ENCODE data around the gene RBMS3. TPM values are rescaled to one million over a fixed set of nuclear protein-coding genes. Genes with fewer than 3 reads are reported as not detected.
A peak's percentile ranks its signal among the peaks of the same experiment; 100 is the strongest.

The RBMS3 gene
- total RNA-seq, 3 donors from 2014 or later, result 48.4 to 117 (median 103) TPM

DNA sequence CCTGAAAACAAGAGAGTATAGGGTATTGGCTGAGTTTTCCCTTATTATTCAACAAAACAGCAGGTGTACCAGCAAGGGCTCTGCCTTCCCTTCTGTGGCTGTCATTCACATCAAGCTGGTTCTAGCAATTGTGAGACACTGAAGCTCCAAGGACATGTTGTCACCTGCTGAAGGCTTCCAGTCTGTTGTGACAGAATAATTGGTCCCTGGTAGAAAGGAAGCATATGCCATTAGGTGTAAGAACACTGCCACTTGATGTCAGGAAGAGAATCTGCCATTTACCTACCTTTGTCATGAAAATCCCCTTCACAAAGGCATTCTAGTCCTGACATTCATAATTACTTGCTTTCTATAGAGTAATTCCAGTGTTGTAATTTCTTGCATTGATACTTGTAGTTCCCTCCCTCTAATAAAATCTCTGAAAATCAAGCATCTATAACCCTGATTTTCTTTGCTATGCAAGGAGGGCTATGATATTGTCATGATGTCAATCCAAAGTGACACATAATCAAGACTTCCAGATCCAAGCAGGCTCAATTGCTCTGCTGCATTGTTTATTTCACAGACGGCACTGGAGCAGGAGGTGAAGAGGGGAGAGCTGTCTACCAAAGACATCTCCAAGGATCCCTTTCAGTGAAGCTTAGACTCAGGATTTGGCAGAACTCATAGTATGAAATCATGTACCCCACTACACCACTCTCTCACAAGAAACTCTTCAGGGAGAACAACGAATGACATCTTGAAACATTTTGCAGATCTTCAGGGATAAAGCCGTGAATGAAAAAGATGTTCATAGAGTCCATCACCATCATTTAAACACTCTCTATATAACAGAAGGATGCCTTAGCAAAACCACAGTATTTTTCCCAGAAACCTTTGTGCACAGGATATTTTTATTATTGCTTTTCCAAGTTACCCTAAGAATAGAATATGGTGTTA is 425.3 kb downstream of the RBMS3 start:
- TF ChIP-seq POLR2A (IDR thresholded peaks at IDR 0.05), result no peak
- TF ChIP-seq, protein P1, sequence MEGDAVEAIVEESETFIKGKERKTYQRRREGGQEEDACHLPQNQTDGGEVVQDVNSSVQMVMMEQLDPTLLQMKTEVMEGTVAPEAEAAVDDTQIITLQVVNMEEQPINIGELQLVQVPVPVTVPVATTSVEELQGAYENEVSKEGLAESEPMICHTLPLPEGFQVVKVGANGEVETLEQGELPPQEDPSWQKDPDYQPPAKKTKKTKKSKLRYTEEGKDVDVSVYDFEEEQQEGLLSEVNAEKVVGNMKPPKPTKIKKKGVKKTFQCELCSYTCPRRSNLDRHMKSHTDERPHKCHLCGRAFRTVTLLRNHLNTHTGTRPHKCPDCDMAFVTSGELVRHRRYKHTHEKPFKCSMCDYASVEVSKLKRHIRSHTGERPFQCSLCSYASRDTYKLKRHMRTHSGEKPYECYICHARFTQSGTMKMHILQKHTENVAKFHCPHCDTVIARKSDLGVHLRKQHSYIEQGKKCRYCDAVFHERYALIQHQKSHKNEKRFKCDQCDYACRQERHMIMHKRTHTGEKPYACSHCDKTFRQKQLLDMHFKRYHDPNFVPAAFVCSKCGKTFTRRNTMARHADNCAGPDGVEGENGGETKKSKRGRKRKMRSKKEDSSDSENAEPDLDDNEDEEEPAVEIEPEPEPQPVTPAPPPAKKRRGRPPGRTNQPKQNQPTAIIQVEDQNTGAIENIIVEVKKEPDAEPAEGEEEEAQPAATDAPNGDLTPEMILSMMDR (IDR thresholded peaks at IDR 0.05), result no peak
- H3K4me3 ChIP-seq, result no peak overlapping the region
- H3K27me3 ChIP-seq, result no peaks in the 10 kb centered on the region
- DNase-seq (ENCODE audit: low spot score in 2 of 2), result no peak
- intact Hi-C loops (cut with DNase I; ENCODE audit: low total_unique reads), result no loop called here
- H3K36me3 ChIP-seq, result no peaks in the 10 kb centered on the region
- no peaks in the 10 kb centered on the region for H3K9me3 ChIP-seq
- no peaks in the 10 kb centered on the region for H3K4me1 ChIP-seq
- H3K27ac ChIP-seq, result no peak overlapping the region

DNA sequence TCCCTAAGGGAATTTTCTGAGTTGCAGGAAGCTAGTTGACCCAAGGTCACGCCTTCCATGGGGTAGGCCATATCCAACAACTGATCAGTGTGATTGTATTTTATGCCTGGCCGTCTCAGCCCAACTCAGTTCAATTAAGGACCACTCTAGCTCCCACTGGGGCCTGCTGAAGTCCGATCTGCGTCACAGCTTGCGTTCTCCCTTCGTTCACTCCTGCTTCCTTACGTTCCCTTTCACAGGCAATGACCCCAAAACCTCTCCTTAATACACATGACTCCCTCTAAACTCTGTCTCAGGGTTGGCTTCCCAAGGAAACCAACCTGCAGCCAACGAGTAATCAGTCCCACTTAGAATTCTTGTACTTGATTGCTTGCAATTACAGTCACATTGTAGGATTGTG is 428.0 kb downstream of the RBMS3 start:
- TF ChIP-seq POLR2A (IDR thresholded peaks at IDR 0.05), result no peak
- no peak for TF ChIP-seq POLR2AphosphoS5 (IDR thresholded peaks at IDR 0.05)
- Histone ChIP-seq H3K9me3 (no peaks in the 10 kb centered on the region), H3K4me3 (no peak overlapping the region), H3K27ac (peak overlapping the region in 1 of 2 donors; percentile 34), H3K4me1 (no peaks in the 10 kb centered on the region), H3K27me3 (no peaks in the 10 kb centered on the region), H3K36me3 (no peaks in the 10 kb centered on the region)
- intact Hi-C loops (cut with DNase I; ENCODE audit: low total_unique reads), result no loop called here
- DNase-seq (ENCODE audit: low spot score in 2 of 2), result no peak

DNA sequence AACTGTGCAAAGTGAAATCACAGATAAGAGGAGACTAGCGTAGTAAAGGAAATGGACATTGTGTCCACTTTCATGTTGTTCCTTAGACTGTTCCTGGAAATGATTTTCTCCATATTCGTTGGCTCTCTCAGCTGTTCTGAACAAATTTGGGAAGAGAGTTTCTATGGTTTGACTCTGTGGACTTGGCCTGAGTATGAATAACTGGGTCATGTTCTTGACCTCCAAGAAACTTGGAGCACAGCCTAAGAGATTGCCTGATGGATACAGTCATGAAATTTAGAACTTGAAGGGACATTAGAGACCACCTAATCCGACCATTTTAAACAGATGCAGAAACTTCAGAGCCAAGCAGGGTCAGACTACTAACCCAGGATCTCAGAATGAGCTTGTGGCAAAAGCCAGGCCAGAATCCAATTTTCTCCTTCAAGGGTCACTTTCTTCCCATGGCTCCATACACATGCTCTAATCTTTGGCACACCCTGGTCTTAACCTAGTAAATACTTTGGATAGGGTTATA is 430.4 kb downstream of the RBMS3 start:
- intact Hi-C loops (cut with DNase I; ENCODE audit: low total_unique reads), result no loop called here
- H3K4me1 ChIP-seq, result no peaks in the 10 kb centered on the region
- no peak for TF ChIP-seq POLR2A (IDR thresholded peaks at IDR 0.05)
- TF ChIP-seq POLR2AphosphoS5 (IDR thresholded peaks at IDR 0.05), result peak in 1 of 3 donors; percentile 29
- TF ChIP-seq, protein P1 (IDR thresholded peaks at IDR 0.05), result no peak
- no peaks in the 10 kb centered on the region for H3K27me3 ChIP-seq
- H3K4me3 ChIP-seq, result no peak overlapping the region
- no peak for DNase-seq (ENCODE audit: low spot score in 2 of 2)
- no peaks in the 10 kb centered on the region for H3K9me3 ChIP-seq
- no peaks in the 10 kb centered on the region for H3K36me3 ChIP-seq
- H3K27ac ChIP-seq, result peak overlapping the region in 1 of 2 donors; percentile 71

DNA sequence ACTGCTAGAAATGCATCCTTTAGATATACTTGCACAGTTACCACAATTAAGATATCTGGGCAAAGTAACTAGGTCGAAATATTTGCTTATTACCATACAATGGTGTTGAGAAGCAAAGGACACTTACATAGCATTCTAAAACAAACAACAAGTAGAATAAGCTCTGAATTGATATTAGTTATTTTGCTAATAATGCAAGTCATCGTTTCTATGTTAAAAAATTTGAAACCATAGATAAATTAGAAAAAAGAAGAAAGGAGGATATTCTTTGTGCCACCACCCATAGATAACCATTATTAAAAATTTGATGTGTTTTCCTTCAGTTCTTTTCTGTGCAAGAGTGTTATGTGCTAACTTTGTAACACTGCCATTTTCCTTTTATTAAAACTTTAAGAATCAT is 435.3 kb downstream of the RBMS3 start:
- H3K9me3 ChIP-seq, result no peaks in the 10 kb centered on the region
- no peaks in the 10 kb centered on the region for H3K27me3 ChIP-seq
- H3K4me3 ChIP-seq, result no peak overlapping the region
- intact Hi-C loops (cut with DNase I; ENCODE audit: low total_unique reads), result no loop called here
- TF ChIP-seq, protein P1 (IDR thresholded peaks at IDR 0.05), result no peak
- TF ChIP-seq POLR2A (IDR thresholded peaks at IDR 0.05) (no peak), POLR2AphosphoS5 (IDR thresholded peaks at IDR 0.05) (no peak)
- H3K4me1 ChIP-seq, result no peaks in the 10 kb centered on the region
- DNase-seq (ENCODE audit: low spot score in 2 of 2), result no peak
- H3K36me3 ChIP-seq, result no peaks in the 10 kb centered on the region
- H3K27ac ChIP-seq, result no peak overlapping the region

DNA sequence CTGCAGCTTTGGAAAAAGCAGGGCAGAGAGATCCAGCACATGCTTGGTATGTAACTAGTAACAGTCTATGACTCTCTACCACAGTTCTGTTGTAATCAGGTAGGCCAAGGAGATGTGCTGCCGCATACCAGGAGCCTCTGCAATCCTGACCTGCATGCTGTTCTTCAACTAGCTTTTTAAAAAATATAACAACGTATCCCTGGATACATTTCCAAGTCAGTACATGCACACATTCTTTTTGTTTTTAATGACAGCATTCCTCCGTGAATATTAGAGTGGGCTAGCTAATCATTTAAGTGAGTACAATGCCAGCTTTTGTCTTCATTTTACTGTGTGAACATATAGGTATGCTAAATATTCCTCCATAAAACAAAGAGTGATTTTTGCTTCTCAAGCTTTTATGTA is 437.8 kb downstream of the RBMS3 start:
- Histone ChIP-seq H3K4me3 (no peak overlapping the region), H3K9me3 (no peaks in the 10 kb centered on the region), H3K27me3 (no peaks in the 10 kb centered on the region), H3K27ac (peak overlapping the region; percentile 9 to 46), H3K4me1 (no peaks in the 10 kb centered on the region), H3K36me3 (no peaks in the 10 kb centered on the region)
- peak in 1 of 2 donors; percentile 41 for DNase-seq (ENCODE audit: low spot score in 2 of 2)
- intact Hi-C loops (cut with DNase I; ENCODE audit: low total_unique reads), result no loop called here
- no peak for TF ChIP-seq POLR2A (IDR thresholded peaks at IDR 0.05)
- TF ChIP-seq, protein P1 (IDR thresholded peaks at IDR 0.05), result no peak
- TF ChIP-seq POLR2AphosphoS5 (IDR thresholded peaks at IDR 0.05), result no peak
